Neural progenitor cell (in vitro differentiated cells): Measurements from ENCODE around the gene CLCNKA. TPM values are rescaled to one million over a fixed set of nuclear protein-coding genes. Genes with fewer than 3 reads are reported as not detected.
"Not testable (repeated sequence)": the region's sequence is repeated elsewhere in the genome, so short reads cannot be mapped to it uniquely, and the experiment has no call there.

ENCODE experiments used
- DNase-seq: peaks from one replicate; pipeline ENCODE4 v3.0.0-alpha.2; 2016; ENCODE audit warnings: low spot score
- H2AFZ ChIP-seq: fragments of 200-600 bp; sonication (generic); replicated peaks from 2 replicates; pipeline ENCODE4 v1.6.1; 2016; ENCODE audit warnings: antibody characterized with exemption
- H3F3A ChIP-seq: fragments of 200-600 bp; sonication (generic); 2 replicates; pipeline ENCODE4 v1.6.1; 2016; ENCODE audit warnings: antibody characterized with exemption, low read depth
- H3K27ac ChIP-seq: fragments of 200-600 bp; sonication (generic); 2 replicates; pipeline ENCODE4 v1.5.1; 2016; ENCODE audit warnings: mild to moderate bottlenecking
- H3K27me3 ChIP-seq: fragments of 200-600 bp; sonication (generic); 2 replicates; pipeline ENCODE4 v1.6.1; 2016; ENCODE audit warnings: mild to moderate bottlenecking, moderate library complexity
- H3K36me3 ChIP-seq: fragments of 200-600 bp; sonication (generic); 2 replicates; pipeline ENCODE4 v1.5.1; 2016
- H3K4me1 ChIP-seq: fragments of 200-600 bp; sonication (generic); 2 replicates; pipeline ENCODE4 v1.6.1; 2016; ENCODE audit warnings: mixed run types
- H3K4me2 ChIP-seq: fragments of 200-600 bp; sonication (generic); 2 replicates; pipeline ENCODE4 v1.6.1; 2016
- H3K4me3 ChIP-seq: fragments of 200-600 bp; sonication (generic); 2 replicates; pipeline ENCODE4 v1.5.1; 2016
- H3K79me2 ChIP-seq: fragments of 200-600 bp; sonication (generic); 2 replicates; pipeline ENCODE4 v1.6.1; 2016; ENCODE audit warnings: low read depth
- H3K9ac ChIP-seq: fragments of 200-600 bp; sonication (generic); 2 replicates; pipeline ENCODE4 v1.6.1; 2016
- H3K9me3 ChIP-seq: fragments of 200-600 bp; sonication (generic); 2 replicates; pipeline ENCODE4 v1.5.1; 2016; ENCODE audit warnings: low read depth
- H4K20me1 ChIP-seq: fragments of 200-600 bp; sonication (generic); 2 replicates; pipeline ENCODE4 v1.6.1; 2016; ENCODE audit warnings: low read depth
- H3K27ac Mint-ChIP-seq: 3 replicates; pipeline ENCODE4 v1.8.0; 2021; ENCODE audit warnings: mixed read lengths
- H3K27me3 Mint-ChIP-seq: 2 replicates; pipeline ENCODE4 v1.8.0; 2022; ENCODE audit warnings: low read depth, mild to moderate bottlenecking, inconsistent platforms, moderate library complexity, mixed read lengths; ENCODE audit not compliant: insufficient read depth
- H3K36me3 Mint-ChIP-seq: 3 replicates; pipeline ENCODE4 v1.8.0; 2021; ENCODE audit warnings: mixed read lengths
- H3K4me1 Mint-ChIP-seq: 3 replicates; pipeline ENCODE4 v1.8.0; 2021; ENCODE audit warnings: mixed read lengths
- H3K4me3 Mint-ChIP-seq: 3 replicates; pipeline ENCODE4 v1.8.0; 2021; ENCODE audit warnings: mild to moderate bottlenecking, moderate library complexity, mixed read lengths
- H3K9me3 Mint-ChIP-seq: 3 replicates; pipeline ENCODE4 v1.8.0; 2020; ENCODE audit warnings: mixed read lengths
- CTCF ChIP-seq: fragments of 200-600 bp; sonication (generic); IDR thresholded peaks from 2 replicates; pipeline ENCODE4 v1.5.1; 2017; ENCODE audit warnings: antibody characterized with exemption, mild to moderate bottlenecking
- EZH2 ChIP-seq: fragments of 200-600 bp; sonication (generic); IDR thresholded peaks from 2 replicates; pipeline ENCODE4 v1.6.1; 2017; ENCODE audit warnings: antibody characterized with exemption, mild to moderate bottlenecking, moderate library complexity
- EZH2phosphoT487 ChIP-seq: fragments of 200-600 bp; sonication (generic); IDR thresholded peaks from 2 replicates; pipeline ENCODE4 v1.6.1; 2017; ENCODE audit warnings: antibody characterized with exemption
- total RNA-seq: library from RNA; depleted of rRNA; stranded (reverse); fragments of >200 nt; gene quantifications from 2 replicates; pipeline ENCODE4 v1.2.3, GENCODE V29; 2015; ENCODE audit warnings: low replicate concordance

The CLCNKA gene
- total RNA-seq, 1 donor from 2014 or later = not detected

- H3K27ac Mint-ChIP-seq = no peak overlapping the region
- no peak for DNase-seq
- no peak overlapping the region for H3K27ac ChIP-seq
- H3K4me2 ChIP-seq = no peak overlapping the region
- no peak overlapping the region for H3K4me3 ChIP-seq
- H3K4me1 Mint-ChIP-seq = peaks cover 11% of the 10 kb centered on the region
- H3K9me3 ChIP-seq = no peaks in the 10 kb centered on the region
- H3K36me3 Mint-ChIP-seq = no peaks in the 10 kb centered on the region
- H2AFZ ChIP-seq = no peak overlapping the region
- peaks cover 23% of the 10 kb centered on the region for H3K27me3 ChIP-seq
- H4K20me1 ChIP-seq = no peaks in the 10 kb centered on the region
- H3K4me1 ChIP-seq = peaks cover 7% of the 10 kb centered on the region
- H3K9me3 Mint-ChIP-seq = no peaks in the 10 kb centered on the region
- no peak for TF ChIP-seq EZH2
- no peak for TF ChIP-seq EZH2phosphoT487
- TF ChIP-seq CTCF = no peak
- H3K79me2 ChIP-seq = no peaks in the 10 kb centered on the region
- no peaks in the 10 kb centered on the region for H3F3A ChIP-seq
- no peak overlapping the region for H3K9ac ChIP-seq
- peak overlapping the region; percentile 38 for H3K4me3 Mint-ChIP-seq
- no peaks in the 10 kb centered on the region for H3K36me3 ChIP-seq
- peaks cover 12% of the 10 kb centered on the region for H3K27me3 Mint-ChIP-seq
These were observed 6.6 kb downstream of the CLCNKA start for GRCh38 chr1:16028237-16029002.

DNA sequence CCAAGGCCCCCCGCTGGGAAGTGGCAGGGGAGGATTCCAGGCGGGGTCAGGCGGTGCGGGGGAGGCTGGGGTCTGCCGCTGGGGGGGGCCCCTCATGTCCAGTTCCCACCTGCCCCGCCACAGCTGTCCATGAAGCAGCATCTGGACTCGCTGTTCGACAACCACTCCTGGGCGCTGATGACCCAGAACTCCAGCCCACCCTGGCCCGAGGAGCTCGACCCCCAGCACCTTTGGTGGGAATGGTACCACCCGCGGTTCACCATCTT is 7.1 kb downstream of the CLCNKA start:
- not testable (repeated sequence) for H3K4me1 ChIP-seq, H4K20me1 ChIP-seq, H3K9me3 Mint-ChIP-seq, H3K9me3 ChIP-seq, H3K79me2 ChIP-seq, DNase-seq, H3K4me2 ChIP-seq, H3K36me3 ChIP-seq, H3K27ac ChIP-seq, H3K4me3 ChIP-seq, H3K9ac ChIP-seq, H3K4me3 Mint-ChIP-seq, H3K27ac Mint-ChIP-seq, H2AFZ ChIP-seq, H3F3A ChIP-seq, H3K36me3 Mint-ChIP-seq
- Mint-ChIP-seq H3K4me1 (peaks cover 11% of the 10 kb centered on the region), H3K27me3 (peaks cover 12% of the 10 kb centered on the region)
- peaks cover 23% of the 10 kb centered on the region for H3K27me3 ChIP-seq

GRCh38 chr1:16029288-16029687 is 7.5 kb downstream of the CLCNKA start:
- no peak overlapping the region for H3K4me2 ChIP-seq
- DNase-seq = no peak
- H3K9me3 ChIP-seq = no peaks in the 10 kb centered on the region
- no peaks in the 10 kb centered on the region for H4K20me1 ChIP-seq
- TF ChIP-seq EZH2 (no peak), EZH2phosphoT487 (no peak), CTCF (no peak)
- Mint-ChIP-seq H3K9me3 (no peaks in the 10 kb centered on the region), H3K4me3 (peak overlapping the region; percentile 53), H3K4me1 (peaks cover 11% of the 10 kb centered on the region), H3K27ac (no peak overlapping the region), H3K36me3 (no peaks in the 10 kb centered on the region), H3K27me3 (peaks cover 12% of the 10 kb centered on the region)
- no peak overlapping the region for H3K4me3 ChIP-seq
- no peak overlapping the region for H3K27ac ChIP-seq
- H3K27me3 ChIP-seq = peaks cover 23% of the 10 kb centered on the region
- H3K79me2 ChIP-seq = no peaks in the 10 kb centered on the region
- no peaks in the 10 kb centered on the region for H3K36me3 ChIP-seq
- H3K4me1 ChIP-seq = peaks cover 7% of the 10 kb centered on the region
- H3K9ac ChIP-seq = no peak overlapping the region
- H3F3A ChIP-seq = no peaks in the 10 kb centered on the region
- H2AFZ ChIP-seq = no peak overlapping the region

GRCh38 chr1:16031551-16031950 is 9.7 kb downstream of the CLCNKA start:
- Histone ChIP-seq H4K20me1 (no peaks in the 10 kb centered on the region), H3F3A (no peaks in the 10 kb centered on the region), H2AFZ (no peak overlapping the region), H3K79me2 (no peaks in the 10 kb centered on the region), H3K4me1 (peaks cover 7% of the 10 kb centered on the region), H3K9me3 (no peaks in the 10 kb centered on the region), H3K9ac (no peak overlapping the region), H3K36me3 (no peaks in the 10 kb centered on the region), H3K4me2 (no peak overlapping the region), H3K27ac (no peak overlapping the region), H3K4me3 (no peak overlapping the region), H3K27me3 (peaks cover 8% of the 10 kb centered on the region)
- Mint-ChIP-seq H3K4me1 (peaks cover 11% of the 10 kb centered on the region), H3K27me3 (peaks cover 12% of the 10 kb centered on the region), H3K9me3 (no peaks in the 10 kb centered on the region), H3K36me3 (no peaks in the 10 kb centered on the region), H3K4me3 (no peak overlapping the region), H3K27ac (no peak overlapping the region)
- TF ChIP-seq CTCF (no peak), EZH2phosphoT487 (no peak), EZH2 (no peak)
- DNase-seq = no peak
